ENCODE data around the gene CCDC148.
"Not testable (repeated sequence)": the region's sequence is repeated elsewhere in the genome, so short reads cannot be mapped to it uniquely, and the experiment has no call there.

CCDC148 gene

GRCh38 chr2:158276619-158277471 is 179.7 kb downstream of the CCDC148 start:
- no peak for DNase-seq

- DNase-seq = no peak
Measured at GRCh38 chr2:158273791-158274190, 182.8 kb downstream of the CCDC148 start.

- no peak for DNase-seq
Measured at GRCh38 chr2:158270536-158270935, 186.0 kb downstream of the CCDC148 start.

DNA sequence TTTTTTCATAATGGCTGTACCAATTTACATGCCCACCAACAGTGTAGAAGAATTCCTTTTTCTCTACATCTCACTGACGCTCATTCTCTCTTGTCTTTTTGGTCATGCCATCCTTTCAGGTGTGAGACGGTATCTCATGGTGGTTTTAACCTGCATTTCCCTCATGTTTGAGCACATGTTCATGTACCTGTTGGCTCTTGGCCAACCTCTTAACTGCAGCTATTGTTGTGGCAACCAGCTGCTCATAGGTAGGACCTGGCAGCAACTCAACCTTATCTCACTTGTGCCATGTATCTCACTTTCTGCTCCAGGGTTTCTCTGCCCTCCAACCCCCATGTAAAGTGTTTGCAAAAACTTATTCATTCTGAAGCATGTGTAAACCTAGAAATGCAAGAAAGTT is 187.4 kb downstream of the CCDC148 start:
- DNase-seq = no peak

DNA sequence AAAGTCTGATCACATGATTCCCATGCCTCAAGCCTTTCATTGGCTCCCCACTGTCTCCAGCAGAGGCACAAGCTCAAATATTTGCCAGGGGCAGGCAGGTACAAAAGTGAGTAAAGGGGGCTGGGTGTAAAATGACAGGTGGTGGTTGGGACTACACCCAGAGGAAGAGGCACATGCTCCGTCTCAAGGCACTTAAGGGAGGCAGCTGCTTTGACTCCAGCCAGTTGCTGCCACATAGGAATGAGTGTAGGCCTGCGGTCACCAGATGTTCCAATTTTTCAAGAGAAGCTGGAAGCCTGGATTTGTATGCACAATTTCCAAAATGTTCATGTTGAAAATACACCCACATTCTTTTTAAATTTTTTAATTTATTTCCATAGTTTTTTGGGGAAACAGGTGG is 190.4 kb downstream of the CCDC148 start:
- no peak for DNase-seq

DNA sequence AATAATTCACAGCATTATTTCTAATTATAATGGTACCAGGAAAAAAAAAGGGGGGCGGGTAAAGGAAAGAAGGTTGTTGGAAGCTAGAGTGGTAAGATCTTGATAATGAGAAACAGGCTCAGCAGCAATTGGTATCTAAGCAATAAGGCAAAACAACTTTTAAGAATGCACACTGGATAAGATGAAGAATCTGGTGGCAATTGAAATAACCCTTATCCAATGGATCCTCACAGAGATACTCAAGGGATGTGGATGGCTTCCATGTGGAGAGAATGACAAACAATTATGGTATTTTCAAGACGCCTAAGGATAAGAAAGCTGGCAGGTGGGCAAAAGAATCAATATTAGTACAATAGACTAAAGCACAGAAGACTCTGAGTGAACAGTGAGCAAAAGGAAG is 201.3 kb downstream of the CCDC148 start:
- no peak for DNase-seq

- no peak for DNase-seq
Measured at GRCh38 chr2:158253170-158253569, 203.4 kb downstream of the CCDC148 start.

GRCh38 chr2:158251356-158251755 is 205.2 kb downstream of the CCDC148 start:
- no peak for DNase-seq

GRCh38 chr2:158243392-158243791 is 213.2 kb downstream of the CCDC148 start:
- DNase-seq = no peak

GRCh38 chr2:158242280-158242679 is 214.3 kb downstream of the CCDC148 start:
- no peak for DNase-seq

DNA sequence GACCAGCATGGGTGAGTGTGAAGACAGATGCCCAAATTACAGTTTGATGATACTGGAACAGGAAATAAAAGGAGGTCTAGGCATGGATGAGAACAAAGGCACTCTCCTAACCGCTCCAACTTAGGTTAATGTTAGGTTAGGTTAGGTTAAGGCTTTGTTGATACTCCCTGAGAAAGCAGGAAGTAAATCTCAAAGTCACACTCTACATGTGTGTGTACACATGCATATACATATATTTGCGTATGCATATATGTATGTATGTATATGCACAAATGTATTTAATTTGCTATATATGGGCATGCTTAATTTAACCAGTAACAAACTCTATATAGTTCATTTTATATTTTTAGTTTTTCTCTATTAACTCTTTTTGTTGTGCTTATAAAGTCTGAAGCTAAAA is 215.6 kb downstream of the CCDC148 start:
- DNase-seq = no peak

- DNase-seq = no peak
Measured at GRCh38 chr2:158239271-158239670, 217.3 kb downstream of the CCDC148 start.

GRCh38 chr2:158234497-158234896 is 222.1 kb downstream of the CCDC148 start:
- DNase-seq = no peak

GRCh38 chr2:158232476-158232875 is 224.1 kb downstream of the CCDC148 start:
- no peak for DNase-seq

GRCh38 chr2:158228943-158229508 is 227.5 kb downstream of the CCDC148 start:
- DNase-seq = no peak

DNA sequence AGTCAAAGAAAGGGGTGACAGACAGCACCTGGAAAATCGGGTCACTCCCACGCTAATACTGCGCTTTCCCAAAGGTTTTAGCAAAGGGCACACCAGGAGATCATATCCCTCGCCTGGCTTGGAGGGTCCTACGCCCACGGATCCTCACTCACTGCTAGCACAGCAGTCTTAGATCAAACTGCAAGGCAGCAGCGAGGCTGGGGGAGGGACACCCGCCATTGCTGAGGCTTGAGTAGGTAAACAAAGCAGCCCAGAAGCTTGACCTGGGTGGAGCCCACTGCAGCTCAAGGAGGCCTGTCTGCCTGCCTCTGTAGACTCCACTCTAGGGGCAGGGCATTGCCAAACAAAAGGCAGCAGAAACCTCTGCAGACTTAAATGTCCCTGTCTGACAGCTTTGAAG is 233.5 kb downstream of the CCDC148 start:
- DNase-seq = not testable (repeated sequence)

DNA sequence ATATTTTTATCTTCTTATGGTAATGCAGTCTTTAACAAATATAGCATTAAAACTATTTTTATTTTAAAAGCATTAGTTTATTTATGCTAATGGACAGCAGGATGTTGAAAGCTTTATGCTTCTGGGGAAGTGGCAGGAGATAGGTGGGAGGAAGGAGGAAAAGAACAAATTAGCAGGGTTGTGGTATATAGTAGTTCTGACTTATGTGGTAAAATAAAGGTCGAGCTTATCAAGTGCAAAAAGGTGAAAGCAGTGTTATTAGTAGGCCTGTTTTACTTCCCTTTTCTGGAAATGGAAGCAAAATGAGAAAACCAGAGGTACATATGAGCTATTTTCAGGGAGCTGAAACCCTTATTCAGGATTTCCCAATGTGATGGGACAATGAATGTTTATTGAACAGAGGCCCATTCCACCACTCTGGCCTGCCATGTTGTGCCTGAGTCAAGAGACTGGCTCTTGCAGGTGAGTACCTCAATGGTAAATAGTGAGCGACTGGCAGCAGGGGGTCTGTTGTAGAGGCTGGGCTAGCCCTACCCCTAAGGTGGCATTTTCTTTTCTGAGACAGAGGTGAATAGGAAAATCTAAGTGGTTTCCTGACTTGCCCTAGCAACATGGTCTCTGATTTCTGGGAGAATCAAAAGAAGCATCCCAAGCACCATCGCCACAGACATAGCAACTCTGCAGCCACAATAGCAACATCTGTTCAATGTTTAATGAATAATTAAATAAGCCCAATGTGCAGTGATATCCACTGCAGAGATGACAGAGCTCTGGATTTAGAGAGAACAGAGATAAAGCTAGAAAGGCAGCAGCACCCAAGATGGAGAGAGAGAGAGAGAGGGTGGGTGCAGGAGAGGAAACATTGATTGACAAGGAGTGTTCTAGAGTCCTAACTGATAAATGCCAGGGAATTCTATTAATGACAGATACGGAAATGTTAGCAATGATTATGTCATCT is 235.2 kb downstream of the CCDC148 start:
- DNase-seq = no peak

DNA sequence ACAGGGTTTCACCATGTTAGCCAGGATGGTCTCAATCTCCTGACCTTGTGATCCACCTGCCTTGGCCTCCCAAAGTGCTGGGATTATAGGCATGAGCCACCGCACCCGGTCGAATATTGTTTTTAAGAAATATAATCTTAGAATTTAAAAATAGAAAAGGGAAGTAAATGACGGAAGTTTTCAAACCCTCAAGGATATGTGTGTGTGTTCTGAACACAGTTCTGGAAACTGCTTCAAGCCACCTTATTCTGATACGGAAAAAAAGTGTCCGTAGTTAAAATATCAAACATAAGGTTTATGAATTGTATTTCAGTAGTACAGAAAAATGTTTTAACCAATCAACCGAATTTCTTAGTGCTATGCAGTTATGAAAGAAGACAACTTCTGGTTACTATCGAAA is 239.0 kb downstream of the CCDC148 start:
- DNase-seq = no peak

GRCh38 chr2:158214431-158214830 is 242.1 kb downstream of the CCDC148 start:
- DNase-seq = no peak

- DNase-seq = no peak
Measured at GRCh38 chr2:158213773-158214172, 242.8 kb downstream of the CCDC148 start.

DNA sequence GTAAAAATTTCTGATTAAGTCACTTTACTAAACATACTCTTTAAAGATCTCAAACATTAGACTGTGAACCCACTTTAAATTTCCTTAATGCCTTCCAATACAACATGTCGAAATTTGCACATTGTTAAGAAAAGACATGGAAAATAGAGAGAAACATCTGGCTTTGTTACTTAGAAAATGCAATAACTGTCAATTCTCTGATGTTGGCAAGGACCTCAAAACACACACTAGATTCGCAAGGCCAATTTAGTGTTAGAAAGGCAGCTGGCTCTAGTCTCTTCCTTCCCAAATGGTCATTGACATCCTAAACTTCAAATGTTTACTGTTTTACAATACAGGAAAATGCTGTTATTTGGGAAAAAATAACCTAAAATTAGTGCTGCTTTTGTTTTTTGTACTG is 244.3 kb downstream of the CCDC148 start:
- DNase-seq = no peak

GRCh38 chr2:158211502-158211901 is 245.1 kb downstream of the CCDC148 start:
- no peak for DNase-seq

DNA sequence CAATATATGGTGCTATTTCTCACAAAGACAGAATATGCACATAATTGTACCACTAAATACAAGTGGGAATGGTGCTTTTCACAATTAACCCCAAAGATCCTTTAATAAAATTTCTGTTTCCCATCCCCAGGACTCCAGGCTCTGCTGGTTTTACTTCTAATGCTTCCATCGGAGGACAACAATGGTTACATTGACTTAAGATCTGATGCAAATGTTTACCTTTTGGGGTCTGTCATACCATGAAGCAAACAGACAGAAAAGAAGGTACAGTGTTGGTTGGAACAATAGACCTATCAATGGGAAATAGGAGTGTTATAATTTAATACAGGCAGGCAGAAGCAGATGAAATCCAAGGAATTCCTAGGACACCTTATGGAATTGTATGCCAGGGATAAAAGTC is 249.2 kb downstream of the CCDC148 start:
- no peak for DNase-seq

Measured in activated gamma-delta T cell (primary cell).